ENCODE results near the gene CEBPB.

CEBPB gene

DNA sequence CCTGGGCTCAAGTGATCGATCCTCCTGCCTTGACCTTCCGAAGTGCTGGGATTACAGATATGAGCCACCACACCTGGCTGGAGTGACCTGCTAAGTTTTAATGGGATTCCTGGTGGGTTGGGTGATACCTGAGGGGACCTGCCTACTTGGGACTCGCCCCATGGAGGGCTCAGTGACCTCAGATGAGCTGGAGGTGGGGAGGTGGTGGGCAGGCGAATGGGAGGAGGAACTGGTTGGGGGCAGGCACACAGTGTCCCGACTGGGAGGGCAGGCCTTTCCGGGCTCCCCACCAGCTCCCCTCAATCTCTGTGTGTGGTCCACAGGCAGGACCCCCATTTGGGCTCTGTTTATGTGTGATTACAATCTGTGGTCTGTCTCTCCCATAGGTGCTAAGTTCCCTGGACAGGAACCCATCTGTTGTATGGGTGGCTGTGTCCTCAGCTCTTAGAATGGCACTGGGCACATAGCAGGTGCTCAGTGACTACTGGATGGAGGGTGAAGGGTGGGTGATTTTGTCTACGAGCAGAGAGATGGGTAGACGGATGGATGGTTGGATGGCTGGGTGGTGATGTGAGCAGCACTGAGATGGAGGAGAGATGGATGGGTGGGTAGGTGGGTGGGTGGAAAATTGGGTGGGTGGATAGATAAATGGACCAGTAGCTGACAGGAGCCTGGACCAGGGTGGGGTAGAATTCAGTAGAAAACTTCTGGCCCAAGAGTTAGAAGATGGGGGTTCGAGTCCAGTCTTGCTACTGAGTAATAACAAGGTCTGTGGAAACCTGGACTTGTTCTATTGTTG, 23.8 kb downstream of the CEBPB start:
- DNase-seq = no peak

DNA sequence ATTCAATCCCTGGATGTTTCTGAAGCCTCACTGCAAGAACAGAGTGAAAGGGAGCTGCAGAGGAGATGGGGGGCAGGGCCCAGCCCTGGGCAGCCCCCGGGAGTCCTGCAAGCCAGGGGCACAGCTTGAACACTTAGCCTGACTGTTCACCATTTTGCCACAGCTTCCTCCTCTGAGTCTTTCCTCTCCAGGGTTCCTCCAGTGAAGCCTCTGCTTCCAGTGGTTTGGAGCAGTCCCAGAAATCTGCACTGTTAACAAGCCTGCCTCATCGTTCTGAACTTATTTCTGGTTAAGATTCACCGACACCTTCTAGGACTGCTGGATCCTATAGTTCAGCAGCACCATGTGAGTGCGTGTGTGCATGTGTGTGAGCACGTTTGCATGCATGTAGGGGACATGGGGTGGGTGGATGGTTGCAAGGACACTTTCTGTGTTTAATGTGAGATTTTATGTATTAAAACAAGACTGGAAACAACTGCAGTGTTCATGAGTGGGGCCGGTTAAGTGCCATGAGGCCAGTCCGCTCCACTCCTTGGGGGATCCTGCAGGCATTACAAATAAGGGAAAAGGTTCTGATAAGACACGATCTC, 24.6 kb downstream of the CEBPB start:
- DNase-seq = no peak

DNA sequence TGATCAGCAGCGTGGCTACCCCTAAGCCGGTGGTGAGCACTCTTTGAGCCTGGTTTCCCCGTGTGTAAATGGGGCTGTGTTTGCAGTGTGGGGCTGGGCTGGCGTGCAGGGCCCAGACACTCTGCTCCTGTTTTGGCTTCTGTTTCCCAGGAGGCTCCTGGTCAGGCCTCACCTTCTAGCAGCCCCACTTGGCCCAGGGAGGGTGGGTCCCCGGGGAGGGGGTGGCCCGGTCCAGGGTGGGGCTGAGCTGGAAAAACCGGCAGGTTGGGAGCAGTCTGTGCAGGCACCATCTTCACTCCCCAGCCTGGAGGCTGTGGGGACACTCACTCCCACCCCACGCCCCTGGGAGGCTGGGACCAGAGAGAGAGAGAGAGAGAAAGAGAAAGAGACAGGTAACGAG, 25.3 kb downstream of the CEBPB start:
- no peak for DNase-seq

DNA sequence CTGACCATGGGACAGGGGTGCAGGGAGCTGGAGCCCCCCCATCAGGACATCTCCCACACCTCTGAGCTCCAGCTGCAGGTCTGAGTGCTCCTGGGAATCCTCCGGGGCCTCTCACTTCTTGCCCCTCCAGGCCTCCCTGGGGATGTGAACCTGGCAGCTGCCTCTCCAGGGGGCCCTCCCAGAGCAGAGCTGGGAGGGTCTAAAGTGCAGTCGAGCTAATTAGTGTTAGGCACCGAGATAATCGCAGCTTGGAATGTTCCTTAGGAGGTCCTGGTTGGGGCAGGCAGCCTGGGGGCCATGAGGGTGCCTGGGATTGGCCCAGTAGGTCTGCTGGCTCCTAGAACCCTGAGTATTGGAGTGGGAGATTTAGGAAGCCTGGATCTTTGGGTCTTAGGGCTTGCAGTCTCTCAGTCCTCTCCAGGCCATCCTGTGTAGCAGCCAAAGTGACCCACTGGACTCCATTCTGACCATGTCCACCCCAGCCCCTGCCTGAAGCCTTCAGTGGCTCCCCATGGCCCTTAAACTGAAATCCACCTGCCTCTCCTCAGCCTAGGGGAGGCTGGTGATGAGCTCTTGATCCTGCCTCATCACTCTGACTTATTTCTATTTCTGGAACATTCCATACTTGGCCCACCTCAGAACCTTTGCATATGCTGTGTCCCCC, 26.0 kb downstream of the CEBPB start:
- no peak for DNase-seq

DNA sequence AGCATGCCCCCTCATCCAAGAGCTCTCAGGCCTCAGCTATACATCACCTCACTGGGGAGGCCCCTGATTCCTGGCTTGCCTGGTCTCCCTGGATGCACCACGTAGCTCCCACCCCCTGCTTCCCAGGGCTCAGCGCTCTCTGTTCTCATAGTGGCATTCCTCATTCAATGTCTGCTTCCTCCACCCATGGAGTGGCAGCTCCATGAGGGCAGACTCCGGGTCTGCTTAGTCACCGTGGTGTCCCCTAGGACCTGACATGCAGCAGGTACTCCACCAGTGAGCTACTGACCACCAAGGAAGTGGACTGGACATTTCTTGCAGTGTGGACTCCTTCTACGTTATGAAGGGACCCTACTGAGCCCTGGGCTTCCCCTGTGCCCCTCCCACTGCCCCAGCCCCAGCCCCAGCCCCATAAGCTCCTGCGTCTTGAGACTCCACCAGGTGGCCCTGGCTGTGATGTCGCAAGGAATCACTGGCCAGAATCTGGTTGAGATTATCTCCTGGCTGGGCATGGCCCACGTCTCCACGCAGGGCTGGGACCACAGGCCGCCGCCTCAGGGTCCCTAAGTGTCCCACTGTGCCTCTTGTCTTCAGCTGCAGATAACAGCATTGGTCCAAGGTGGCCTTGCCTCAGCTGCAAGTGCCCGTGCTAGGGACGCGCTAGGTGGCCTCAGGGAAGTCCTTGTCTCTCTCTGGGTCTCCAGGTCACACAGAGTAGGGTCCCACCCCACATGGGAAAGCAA, 26.7 kb downstream of the CEBPB start:
- no peak for DNase-seq

DNA sequence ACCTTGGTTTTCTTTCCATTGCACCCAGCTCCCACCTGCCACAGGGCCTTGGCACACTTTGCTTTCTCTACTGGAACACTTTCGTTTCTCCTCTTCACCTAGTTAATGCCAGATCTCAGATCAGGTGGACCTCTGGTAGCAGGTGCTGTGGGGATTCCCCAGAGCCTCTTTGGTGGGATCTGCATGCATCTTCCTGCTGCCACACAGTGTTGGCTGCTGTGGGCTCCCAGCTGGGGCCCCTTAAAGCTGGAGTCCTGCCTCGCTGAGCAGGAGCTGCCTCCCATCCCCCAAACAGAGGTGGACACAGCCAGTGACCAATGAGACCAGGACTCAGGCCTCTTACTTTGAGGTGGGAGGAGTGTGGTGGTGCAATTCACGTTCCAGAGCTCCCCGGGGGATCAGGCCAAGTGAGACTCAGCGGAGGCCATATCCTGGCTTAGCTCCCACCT, 28.4 kb downstream of the CEBPB start:
- no peak for DNase-seq

DNA sequence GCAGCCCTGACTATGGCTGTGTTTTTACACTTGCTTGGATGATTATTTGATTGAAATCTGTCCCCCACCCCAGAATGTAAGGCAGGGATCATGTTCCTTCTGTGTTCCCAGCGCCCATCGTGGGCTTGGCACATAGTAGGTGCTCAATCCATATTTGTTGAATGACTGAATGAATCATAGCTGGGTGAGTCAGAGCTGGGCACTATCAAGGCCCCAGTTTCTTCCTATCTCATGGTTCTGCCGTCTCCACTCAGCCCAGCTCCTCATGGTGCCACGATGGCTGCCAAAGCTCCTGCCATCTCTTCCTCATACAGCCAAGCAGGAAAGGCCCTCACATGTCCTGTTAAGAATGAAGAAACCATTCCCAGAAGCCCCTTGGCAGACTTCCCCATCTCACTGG, 29.0 kb downstream of the CEBPB start:
- no peak for DNase-seq

DNA sequence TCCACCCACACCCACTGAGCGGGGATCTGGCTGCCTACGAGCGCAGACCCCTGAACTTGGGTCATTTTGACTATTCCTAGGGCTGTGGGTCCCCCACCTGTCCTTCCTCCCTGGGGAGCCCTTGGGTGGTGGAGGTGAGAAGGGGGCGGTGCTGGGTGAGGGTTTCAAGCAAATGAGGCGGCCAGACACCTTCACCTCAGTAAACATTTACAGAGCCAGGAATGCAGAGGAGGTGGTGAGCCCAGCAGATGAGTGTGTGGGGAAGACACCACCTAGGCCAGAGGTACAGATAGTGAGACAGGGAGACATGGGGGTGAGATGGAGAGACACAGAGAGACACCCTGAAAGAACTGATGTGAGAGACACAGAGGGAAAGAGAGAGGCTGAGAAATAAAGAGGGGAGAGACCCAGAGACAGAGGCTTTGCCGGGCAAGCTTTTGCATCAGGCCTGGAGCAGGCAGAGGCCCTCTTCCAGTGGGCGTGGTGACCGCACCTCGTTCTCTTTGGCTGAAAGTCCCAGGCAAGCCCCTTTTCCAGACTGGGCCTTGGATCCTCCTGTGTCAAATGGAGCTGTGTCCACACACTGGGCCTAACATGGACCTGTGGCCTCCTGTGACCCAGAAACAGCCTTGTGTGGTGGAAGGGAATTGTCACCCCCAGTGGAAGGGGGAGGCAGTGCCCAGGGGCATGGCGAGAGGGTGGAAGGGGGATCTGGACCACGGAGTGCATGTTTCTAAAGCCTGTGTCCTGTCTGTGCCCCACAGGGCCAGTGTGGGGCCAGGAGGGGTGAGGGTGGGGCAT, 29.7 kb downstream of the CEBPB start:
- DNase-seq = no peak

DNA sequence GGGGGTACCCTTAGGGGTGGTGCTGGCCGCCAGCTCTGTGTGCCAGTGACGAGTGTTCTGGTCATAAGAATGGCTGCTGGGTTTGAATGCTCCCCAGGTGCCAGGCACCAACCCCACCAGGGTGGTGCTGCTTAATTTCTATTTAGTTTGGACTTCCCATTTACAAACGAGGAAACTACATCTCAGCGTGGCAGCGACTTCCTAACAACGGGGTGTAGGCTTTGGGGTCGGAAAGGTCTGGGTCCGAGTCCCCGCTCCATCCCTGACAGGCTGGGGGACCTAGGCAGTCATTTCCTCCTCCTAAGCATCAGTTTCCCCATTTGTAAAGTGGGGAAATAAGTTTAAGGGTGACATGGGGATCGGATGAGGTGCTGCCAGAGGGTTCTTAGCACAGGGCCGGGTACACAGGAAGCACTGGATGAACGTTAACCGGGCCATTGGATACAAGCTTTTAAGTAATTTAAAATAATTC, 30.3 kb downstream of the CEBPB start:
- DNase-seq = no peak

DNA sequence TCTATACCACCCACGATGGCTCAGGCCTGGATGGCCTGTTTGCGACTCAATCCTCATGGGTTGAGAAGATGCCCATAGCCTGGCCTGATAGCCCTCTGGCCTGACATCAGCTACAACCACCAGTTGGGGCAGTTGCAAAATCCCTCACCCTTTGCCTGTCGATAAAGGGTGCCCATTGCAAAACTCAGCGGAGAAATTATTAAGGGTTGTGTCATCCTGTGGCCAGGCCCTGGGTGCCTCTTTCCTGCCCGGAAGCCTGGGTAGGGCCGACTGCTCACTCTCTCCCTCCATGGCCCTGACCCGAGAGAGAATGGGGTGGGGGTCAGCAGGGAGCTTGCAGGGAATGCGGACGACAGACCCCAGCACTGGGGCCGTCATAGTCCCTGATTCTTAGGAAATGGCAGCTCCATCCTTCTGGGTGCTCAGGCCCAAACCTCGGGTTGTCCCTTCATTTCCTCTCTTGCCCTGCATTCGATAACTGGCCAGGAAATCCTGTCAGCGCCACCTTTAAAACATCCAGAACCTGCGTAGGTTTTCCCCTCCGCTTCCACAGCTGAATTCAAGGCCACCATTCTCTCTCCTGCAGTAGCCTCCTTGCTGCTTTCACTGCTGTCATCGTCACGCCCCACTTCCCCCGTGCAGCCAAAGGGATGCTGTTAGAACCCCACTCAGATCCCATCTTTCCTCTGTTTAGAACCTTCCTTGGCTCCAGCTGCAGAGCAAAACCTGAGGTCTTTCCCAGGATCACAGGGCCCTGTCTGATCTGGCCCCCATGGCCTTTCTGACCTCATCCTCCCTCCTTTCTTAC, 31.1 kb downstream of the CEBPB start:
- DNase-seq = peak in 1 of 2 donors; percentile 51

DNA sequence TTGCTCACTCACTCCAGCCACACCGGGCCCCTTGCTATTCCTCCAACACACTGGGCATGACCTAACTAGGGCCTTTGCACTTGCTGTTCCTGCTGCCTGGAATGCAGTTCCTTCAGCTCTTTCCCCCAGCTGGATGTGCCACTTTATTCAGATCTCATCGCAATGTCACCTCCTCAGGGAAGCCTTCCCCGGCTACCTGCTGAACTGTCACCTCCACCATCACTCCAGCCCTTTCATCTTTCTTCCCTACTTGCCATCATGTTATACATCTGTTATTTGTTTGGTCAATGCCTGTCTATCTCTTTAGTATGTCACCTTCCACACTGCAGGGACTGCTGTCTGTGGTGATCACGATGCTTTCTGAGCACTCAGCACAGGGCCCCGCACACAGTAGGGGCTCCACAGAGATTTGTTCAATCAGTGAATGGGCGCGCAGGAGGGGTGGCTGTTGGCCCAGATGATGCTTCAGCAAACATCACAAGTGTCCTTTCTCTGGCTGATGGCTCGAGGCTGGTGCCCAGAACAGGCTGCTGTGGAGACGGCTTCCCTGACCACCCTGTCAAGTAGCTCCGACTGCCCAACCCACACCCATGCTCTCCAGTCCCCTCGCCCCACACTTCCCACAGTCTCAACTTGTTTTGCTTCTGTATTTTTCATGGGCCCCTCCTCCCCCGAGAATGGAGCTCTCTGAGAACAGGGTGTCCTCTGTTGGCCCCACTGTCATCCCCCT, 31.8 kb downstream of the CEBPB start:
- DNase-seq = no peak

DNA sequence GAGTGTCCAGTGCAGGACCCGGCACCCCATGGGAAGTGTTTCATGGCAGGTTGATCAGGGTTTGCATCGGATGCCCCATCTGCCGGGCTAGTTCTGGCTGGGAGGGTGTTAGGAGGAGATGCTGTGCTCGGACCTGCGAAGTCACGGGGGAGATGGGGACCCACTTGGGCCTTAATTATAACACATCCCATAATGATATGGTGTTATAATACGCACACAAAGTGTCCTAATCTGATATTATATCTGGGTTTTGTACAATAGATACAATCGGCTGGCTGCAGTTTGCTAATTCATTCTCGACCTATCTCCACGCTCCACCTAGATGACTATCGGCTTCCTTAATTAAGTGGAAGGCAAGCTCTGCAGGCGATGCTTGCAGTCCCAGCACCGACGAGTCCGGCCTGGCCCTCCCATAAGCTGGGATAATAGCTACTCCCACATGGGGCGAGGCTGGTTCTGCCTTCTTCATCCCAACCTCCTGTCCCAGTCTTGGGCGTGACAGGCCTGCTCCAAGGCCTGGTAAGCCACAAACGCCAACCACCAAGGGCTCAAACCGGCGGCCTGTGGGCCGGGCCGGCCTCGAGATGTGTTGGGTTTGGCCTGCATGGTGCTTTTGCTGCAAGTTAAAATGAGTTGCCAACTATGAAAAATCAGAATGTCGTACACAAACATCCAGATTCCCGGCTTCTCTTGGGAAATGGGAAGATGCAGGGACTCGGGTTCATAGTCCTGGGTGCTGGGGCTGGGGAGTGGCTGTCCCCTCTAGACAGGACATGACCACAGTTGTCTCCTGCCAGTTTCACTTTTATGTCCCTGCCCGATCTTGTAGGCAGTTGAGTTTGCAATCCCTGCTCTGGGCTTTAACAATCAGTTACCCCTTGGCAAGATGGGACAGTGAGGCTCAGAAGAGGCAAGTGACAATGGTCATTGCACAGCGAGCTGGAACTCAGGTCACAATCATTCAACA, 32.7 kb downstream of the CEBPB start:
- DNase-seq = no peak

DNA sequence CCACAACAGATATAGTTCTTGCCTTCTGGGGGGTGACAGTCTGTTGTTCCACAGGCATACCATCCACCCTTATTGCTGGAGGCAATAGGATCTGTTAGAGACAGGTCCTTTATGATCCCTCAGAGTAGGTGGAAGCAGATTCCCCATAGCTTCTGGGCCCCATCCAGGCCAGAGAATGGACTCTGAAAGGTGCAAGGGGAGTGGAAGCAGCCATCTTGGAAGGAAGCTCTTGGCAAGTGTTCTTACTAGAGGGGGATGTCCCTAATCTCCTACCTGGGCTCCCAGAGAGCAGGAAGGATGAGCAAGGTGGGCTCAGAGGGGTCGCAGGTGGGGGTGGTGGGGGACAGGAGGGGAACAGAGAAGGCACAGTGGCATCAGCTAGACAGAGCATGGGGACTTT, 33.4 kb downstream of the CEBPB start:
- DNase-seq = no peak

DNA sequence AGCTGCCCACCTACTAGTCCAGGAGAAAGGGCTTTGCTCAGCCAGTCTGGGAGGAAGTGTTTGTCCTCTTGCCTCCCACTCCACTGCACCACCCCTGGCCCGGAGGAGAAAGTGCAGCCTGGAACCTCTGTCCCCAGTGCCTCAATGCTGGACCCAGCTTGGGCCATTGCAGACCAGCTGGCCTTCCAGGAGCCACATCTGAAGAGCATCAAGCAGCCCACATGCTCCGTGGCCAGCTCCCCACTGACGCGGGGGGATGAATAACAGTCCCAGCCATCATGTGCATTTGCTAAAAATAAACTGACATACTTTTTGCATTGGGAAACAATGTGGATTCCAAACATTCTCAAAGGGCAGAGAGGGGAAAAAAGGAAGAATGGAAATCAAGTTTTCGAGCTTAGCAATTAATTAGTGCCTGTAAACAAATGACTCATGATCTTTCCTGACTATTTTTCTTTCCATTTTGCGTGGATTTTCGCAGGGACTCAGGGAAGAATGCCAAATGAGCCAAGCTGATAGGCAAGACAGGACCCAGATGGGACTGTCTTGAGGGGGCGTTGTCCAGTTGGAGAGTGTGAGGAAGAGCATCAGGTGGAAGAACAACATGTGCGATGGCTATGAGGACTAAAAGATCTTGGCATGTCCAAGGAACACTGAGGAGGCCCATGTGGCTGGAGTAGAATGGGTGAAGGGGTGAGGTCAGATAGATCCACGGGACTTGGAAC, 34.1 kb downstream of the CEBPB start:
- peak in 1 of 2 donors; percentile 21 for DNase-seq

DNA sequence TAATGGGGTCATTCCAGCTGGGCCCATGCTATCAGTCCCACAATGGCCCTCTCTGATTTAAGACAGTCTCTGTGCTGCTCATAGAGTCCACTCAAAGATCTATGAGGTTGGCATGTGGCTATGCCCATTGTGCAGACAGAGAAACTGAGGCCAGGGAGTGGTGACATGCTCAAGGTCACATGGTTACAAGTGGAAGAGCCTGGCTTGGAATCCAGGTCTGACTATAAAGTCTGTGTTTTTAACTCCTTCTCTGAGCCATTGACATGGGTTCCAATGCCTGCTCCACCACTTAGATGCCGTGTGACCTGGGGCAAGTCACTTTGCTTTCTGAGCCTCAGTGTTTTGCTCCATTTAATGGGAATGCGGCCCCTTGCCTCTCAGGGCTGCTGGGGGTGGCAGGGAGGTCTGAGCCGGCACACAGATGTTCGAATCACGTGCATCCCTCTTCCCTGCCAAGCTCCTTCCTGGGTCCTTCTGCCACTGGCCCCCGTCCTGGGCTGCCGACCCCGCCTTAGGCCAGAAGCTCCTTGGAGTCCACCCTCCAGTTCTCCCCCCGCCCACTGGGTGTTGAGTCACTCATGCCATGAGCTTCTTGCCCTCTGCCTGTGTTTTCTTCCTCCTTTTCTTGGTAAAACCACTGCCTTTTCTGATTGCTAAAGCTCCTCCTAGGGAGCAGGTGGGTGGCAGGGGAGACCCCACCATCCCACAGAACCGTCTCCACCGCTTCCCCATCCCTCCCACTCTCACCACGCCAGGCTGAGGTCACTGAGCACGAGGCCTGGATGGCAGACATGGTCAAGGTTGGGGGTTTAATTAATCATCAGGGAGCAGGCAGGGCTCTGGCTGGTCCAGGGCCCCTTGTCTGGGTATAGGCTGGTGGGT, 35.7 kb downstream of the CEBPB start:
- DNase-seq = peak; percentile 42 to 49

DNA sequence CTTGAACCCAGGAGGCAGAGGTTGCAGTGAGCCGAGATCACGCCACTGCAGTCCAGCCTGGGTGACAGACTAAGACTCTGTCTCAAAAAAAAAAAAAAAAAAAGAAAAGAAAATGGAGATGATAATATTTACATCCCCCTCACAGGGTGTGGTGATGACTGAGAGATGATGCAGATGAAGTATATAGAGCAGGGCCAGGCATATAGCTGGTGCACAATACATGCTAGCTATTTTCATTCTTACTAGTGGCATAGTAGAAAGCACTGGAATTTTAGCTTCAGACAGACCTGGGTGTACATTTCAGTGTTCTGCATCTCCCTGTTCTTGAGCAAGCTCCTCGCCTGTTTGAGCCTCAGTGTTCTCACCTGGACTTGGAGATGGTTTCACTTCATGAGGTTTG, 36.9 kb downstream of the CEBPB start:
- no peak for DNase-seq

DNA sequence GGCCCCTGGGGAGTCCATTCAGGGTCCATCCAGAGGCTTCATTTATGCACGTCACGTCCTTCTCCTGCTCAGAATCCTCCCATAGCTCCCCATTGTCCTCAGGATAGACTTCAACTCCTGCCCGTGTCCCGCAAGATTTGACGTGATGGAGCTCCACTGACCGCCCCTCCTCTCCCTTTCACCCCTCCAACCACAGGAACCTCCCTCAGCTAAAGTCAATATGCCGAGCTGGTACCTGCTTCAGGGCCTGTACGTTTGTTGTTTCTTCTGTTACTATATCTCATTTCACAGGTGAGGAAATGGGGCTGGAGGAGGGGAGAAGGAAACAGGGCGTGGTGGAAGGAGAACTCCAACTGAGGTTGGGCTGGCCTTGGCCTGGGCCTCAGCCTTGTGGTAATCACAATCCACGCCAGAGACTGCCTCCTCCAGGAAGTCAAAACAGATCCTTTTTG, 38.6 kb downstream of the CEBPB start:
- DNase-seq = no peak

DNA sequence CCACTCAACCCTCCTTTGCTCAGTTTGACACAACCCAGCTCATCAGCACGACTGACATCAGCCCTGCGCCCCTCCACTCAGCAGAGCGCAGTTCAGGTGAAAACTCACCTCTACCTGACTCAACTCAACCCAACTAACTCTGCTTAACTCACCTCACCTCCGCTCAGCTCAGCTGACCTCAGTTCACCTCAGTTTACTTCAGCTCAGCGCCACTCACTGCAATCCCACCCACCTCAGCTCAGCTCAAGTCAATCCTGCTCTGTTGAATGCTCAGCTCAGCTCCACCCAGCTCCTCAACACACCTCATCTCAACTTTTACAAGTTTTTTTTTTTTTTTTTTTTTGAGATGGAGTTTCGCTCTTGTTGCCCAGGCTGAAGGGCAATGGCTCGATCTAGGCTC, 39.6 kb downstream of the CEBPB start:
- DNase-seq = no peak

All from bone marrow (tissue), 2 donors.